GM18526 (cell line): ENCODE measurements around the gene AMIGO2.

ENCODE experiments used
- POLR2A ChIP-seq: IDR thresholded peaks from 3 replicates; pipeline ENCODE4 v1.6.1; 2011; ENCODE audit not compliant: insufficient read length; ENCODE audit errors: extremely low read depth

The AMIGO2 gene

DNA sequence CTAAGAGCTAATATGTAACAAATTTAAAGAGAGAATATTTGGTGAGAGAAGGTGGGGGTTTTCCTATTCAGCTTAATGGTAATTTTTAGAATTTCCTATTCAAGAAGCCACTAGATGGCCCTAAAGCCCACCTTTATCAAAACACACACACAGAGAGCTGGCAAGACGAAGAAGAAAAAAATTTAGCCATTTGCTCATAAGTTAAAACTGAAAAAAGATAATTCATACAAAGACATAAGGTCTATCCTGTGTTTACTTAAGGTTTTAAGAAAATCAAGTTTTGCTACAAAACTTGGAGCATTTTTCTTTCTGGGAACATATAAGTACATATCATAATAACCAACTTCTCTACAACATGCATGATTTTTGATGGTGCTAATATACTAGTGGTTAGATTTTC lies 47.1 kb downstream of the AMIGO2 start:
- TF ChIP-seq POLR2A, result no peak

DNA sequence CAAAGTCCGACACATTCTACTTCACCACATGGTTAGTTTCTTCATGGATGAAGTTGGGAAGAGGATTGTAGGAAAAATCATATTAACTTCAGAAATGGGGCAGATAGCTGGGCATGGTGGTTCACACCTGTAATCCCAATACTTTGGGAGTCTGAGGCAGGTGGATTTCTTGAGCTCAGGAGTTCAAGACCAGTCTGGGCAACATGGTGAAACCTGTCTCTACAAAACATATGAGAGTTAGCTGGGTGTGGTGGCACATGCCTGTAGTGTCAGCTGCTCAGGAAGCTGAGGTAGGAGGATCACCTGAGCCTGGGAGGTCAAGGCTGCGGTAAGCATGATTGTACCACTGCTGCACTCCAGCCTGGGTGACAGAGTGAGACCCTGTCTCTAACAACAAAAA lies 49.9 kb downstream of the AMIGO2 start:
- no peak for TF ChIP-seq POLR2A

DNA sequence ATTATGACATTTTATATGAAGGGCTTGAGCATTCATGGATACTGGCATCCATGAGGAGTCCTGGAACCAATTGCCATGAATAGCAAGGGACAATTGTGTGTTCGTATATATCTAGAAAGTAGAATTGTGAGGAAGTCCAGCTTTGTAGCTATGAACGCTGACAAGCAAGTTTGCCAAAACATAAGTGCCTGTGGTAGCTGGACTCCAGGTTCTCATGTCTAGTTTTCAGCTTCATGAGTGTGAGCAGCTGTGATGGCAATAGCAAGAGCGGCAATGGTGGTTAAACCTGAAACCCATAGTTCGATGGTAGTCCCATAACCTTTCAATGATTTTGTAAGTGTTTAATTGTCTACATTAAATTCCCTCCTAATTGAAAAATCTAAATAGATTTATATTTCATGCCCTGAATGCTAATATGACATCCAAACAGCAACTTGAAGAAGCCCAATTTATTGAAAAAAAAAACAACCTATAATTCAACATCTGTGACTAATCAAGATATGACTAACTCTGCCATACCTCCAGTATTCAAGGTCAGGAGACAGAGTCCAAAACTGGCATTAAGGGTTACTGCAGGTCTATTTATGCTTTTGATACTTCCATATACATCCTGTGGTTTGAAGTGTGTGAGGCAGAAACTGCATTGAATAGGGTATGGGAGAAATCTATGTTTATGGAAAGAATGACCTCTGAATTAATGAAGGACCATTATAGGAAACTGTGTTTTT lies 50.6 kb downstream of the AMIGO2 start:
- TF ChIP-seq POLR2A, result no peak

DNA sequence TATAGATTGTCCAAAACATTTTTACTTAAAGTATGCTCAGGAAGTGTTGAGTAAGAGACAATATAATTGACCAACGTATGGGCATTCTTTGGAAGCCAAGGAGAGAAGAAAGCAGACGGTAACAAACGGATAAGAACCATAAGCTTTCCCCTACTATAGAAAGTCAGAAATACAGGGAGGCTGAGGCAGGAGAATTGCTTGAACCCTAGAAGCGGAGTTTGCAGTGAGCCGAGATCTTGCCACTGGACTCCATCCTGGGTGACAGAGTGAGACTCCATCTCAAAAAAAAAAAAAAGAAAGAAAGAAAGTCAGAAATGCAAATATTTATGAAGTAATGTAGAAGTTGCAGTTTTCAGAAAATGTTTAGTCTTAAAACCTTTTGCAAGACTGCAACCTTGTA lies 51.6 kb downstream of the AMIGO2 start:
- no peak for TF ChIP-seq POLR2A
